ENCODE measurements around the gene SIK3.
A peak's percentile ranks its signal among the peaks of the same experiment; 100 is the strongest.

The SIK3 gene

DNA sequence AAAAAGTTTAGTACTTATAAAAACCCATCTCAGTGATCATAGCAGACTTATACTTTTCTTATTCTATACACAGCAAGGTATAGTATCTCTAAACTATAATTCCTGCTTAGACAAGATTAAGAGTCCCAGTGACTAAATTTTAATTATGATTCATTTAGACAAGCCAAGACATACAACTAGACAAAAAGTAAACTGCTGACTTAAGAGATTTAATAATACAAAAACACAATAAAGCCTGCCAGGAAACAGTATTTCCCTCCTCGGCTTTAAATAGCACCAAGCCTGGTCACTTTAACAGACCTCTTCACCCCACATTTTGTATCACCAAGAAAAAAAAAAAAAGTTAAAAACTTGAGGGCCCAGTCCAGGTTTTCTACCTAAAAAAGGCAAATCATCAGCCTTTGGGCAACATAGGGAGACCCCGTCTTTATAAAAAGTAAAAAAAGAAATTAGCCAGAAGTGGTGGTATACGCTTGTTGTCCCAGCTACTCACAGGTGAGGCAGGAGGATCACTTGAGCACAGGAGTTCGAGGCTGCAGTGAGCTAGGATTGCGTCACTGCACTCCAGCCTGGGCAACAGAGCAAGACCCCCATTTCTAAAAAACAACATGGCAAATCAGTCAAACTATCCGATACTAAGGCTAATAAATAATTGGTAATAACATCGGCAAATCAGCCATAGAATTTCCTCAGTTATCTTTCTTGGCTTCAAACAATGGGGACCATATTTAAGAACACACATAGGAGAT is 53.8 kb downstream of the SIK3 start:
- no peak overlapping the region for H2AFZ ChIP-seq (ENCODE audit: low read depth)
- H3K4me1 ChIP-seq (ENCODE audit: low read depth, poor library complexity, severe bottlenecking): peaks cover 36% of the 10 kb centered on the region
- H3K9ac ChIP-seq: no peak overlapping the region
- no peak overlapping the region for H3K27ac ChIP-seq
- H3K27me3 ChIP-seq (ENCODE audit: insufficient read depth, low read depth): no peaks in the 10 kb centered on the region
- no peaks in the 10 kb centered on the region for H3K36me3 ChIP-seq (ENCODE audit: insufficient read depth)
- peaks cover 29% of the 10 kb centered on the region; the same call in 1 of the 2 replicates for H3K79me2 ChIP-seq (ENCODE audit: insufficient read depth, low read depth)
- TF ChIP-seq, protein P1, sequence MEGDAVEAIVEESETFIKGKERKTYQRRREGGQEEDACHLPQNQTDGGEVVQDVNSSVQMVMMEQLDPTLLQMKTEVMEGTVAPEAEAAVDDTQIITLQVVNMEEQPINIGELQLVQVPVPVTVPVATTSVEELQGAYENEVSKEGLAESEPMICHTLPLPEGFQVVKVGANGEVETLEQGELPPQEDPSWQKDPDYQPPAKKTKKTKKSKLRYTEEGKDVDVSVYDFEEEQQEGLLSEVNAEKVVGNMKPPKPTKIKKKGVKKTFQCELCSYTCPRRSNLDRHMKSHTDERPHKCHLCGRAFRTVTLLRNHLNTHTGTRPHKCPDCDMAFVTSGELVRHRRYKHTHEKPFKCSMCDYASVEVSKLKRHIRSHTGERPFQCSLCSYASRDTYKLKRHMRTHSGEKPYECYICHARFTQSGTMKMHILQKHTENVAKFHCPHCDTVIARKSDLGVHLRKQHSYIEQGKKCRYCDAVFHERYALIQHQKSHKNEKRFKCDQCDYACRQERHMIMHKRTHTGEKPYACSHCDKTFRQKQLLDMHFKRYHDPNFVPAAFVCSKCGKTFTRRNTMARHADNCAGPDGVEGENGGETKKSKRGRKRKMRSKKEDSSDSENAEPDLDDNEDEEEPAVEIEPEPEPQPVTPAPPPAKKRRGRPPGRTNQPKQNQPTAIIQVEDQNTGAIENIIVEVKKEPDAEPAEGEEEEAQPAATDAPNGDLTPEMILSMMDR (conservative IDR thresholded peaks at IDR 0.05; ENCODE audit: low read depth, low read length): no peak
- H3K4me3 ChIP-seq (IDR thresholded peaks at IDR 0.05; ENCODE audit: insufficient read depth, low read depth, low read length): no peak overlapping the region
- no peaks in the 10 kb centered on the region for H4K20me1 ChIP-seq (ENCODE audit: insufficient read depth)
- 0 out of 2 replicates have a peak overlapping the region, but pooled peaks have one; percentile 9 for H3K4me2 ChIP-seq

DNA sequence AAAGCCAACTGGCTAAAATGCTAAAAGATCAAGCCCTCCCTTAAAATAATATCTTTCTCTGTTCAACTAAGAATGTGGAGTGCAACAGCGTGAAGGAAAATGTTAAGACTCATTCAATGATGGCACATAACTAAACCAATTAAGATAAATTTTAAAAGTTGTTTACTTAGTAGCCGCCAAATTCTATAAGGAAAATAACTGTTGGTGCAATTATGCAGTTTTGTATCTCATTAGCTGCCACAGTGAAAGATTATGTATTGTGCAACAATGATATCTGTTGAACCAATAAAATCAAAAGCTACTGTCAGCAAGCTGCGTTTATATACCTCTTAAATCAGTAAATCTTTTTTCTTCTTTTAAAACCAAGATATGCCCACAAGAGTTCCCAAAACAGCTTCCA is 55.5 kb downstream of the SIK3 start:
- Histone ChIP-seq H2AFZ (ENCODE audit: low read depth) (no peak overlapping the region), H3K9ac (no peak overlapping the region), H3K79me2 (ENCODE audit: insufficient read depth, low read depth) (peaks cover 36% of the 10 kb centered on the region; the same call in 1 of the 2 replicates), H3K27me3 (ENCODE audit: insufficient read depth, low read depth) (no peaks in the 10 kb centered on the region), H3K4me2 (no peak overlapping the region), H4K20me1 (ENCODE audit: insufficient read depth) (peaks cover 5% of the 10 kb centered on the region; the same call in 1 of the 2 replicates), H3K4me1 (ENCODE audit: low read depth, poor library complexity, severe bottlenecking) (peaks cover 48% of the 10 kb centered on the region), H3K4me3 (IDR thresholded peaks at IDR 0.05; ENCODE audit: insufficient read depth, low read depth, low read length) (no peak overlapping the region), H3K27ac (no peak overlapping the region), H3K36me3 (ENCODE audit: insufficient read depth) (no peaks in the 10 kb centered on the region)
- TF ChIP-seq, protein P1 (conservative IDR thresholded peaks at IDR 0.05; ENCODE audit: low read depth, low read length): no peak

DNA sequence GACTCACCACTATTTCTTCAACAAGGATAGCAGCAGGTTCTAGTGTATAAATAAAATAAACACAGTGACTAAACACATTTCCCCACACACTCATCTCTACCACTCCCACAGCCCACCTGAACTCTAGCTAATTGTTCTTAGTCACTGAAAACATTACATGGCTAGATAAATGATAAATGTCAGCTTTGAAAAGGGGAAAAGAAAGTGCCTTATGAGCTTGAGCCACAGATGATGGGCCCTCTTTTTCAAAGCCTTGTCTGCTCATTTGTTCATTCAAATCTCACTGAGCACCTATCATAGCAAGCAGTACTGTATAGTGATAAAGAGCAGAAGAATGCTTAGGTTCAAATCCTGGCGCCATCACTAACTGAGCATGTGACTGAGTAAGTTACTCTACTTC is 58.3 kb downstream of the SIK3 start:
- peaks cover 29% of the 10 kb centered on the region; the same call in 1 of the 2 replicates for H3K79me2 ChIP-seq (ENCODE audit: insufficient read depth, low read depth)
- H3K27ac ChIP-seq: no peak overlapping the region
- no peak overlapping the region for H2AFZ ChIP-seq (ENCODE audit: low read depth)
- TF ChIP-seq, protein P1 (conservative IDR thresholded peaks at IDR 0.05; ENCODE audit: low read depth, low read length): no peak
- H3K27me3 ChIP-seq (ENCODE audit: insufficient read depth, low read depth): no peaks in the 10 kb centered on the region
- H3K4me3 ChIP-seq (IDR thresholded peaks at IDR 0.05; ENCODE audit: insufficient read depth, low read depth, low read length): no peak overlapping the region
- H3K4me1 ChIP-seq (ENCODE audit: low read depth, poor library complexity, severe bottlenecking): peaks cover 45% of the 10 kb centered on the region
- no peak overlapping the region for H3K9ac ChIP-seq
- H4K20me1 ChIP-seq (ENCODE audit: insufficient read depth): peaks cover 15% of the 10 kb centered on the region; the same call in 1 of the 2 replicates
- H3K36me3 ChIP-seq (ENCODE audit: insufficient read depth): no peaks in the 10 kb centered on the region
- no peak overlapping the region for H3K4me2 ChIP-seq

DNA sequence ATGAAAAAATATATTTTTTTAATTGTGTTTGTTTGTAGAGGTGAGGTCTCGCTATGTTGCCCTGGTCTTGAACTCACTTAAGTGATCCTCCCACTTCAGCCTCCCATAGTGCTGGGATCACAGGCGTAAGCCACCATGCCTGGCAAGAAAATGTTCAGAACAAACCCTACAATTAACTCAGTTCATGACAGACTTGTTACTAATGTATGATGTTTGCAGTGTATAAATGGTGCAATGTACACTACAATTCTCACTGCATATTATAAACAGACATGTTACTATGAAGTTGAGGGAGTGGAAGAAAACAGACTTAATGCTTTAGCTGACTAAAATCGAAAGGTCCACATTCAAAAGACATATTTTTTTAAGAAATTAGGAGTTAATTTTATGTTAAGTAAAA is 59.0 kb downstream of the SIK3 start:
- Histone ChIP-seq H3K4me1 (ENCODE audit: low read depth, poor library complexity, severe bottlenecking) (peaks cover 38% of the 10 kb centered on the region), H4K20me1 (ENCODE audit: insufficient read depth) (peaks cover 15% of the 10 kb centered on the region; the same call in 1 of the 2 replicates), H3K27me3 (ENCODE audit: insufficient read depth, low read depth) (no peaks in the 10 kb centered on the region), H2AFZ (ENCODE audit: low read depth) (no peak overlapping the region), H3K27ac (no peak overlapping the region), H3K36me3 (ENCODE audit: insufficient read depth) (no peaks in the 10 kb centered on the region), H3K9ac (no peak overlapping the region), H3K79me2 (ENCODE audit: insufficient read depth, low read depth) (peaks cover 23% of the 10 kb centered on the region; the same call in 1 of the 2 replicates), H3K4me3 (IDR thresholded peaks at IDR 0.05; ENCODE audit: insufficient read depth, low read depth, low read length) (no peak overlapping the region), H3K4me2 (no peak overlapping the region)
- TF ChIP-seq, protein P1 (conservative IDR thresholded peaks at IDR 0.05; ENCODE audit: low read depth, low read length): no peak
